Left kidney (tissue), 2 donors: ENCODE measurements around the gene MKRN3. TPM values are rescaled to one million over a fixed set of nuclear protein-coding genes. Genes with fewer than 3 reads are reported as not detected.
"Not testable (repeated sequence)": the region's sequence is repeated elsewhere in the genome, so short reads cannot be mapped to it uniquely, and the experiment has no call there.

Experiments
- DNase-seq: peaks from one replicate; pipeline ENCODE4 v3.0.0-alpha.2; 2013
- polyA plus RNA-seq: library from polyadenylated mRNA; unstranded; fragments of 120-200 nt; gene quantifications from one replicate; pipeline ENCODE4 v1.2.1, GENCODE V29; 2013; ENCODE audit not compliant: insufficient read length

The MKRN3 gene
- polyA plus RNA-seq, 1 donor: 3.8 TPM

DNA sequence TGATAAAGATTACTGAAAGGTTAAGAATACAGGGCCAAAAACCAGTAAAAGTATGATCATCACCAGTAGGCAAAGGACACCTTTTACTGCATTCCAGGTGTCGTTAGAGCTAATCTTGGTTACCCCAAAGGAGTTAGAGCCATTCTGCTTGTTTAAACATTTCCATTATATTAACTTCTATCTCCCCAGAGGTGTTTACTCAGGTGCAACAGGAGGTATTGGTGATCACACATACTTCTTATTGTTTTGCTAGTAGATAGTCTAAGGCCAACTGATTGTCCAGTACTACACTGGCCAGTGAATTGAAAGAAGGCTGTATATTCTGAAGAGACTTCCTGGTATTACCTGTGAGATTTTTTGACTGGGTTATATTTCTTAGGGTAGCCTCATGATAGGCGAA is 22.8 kb downstream of the MKRN3 start:
- no peak for DNase-seq

GRCh38 chr15:23589012-23589411 is 23.5 kb downstream of the MKRN3 start:
- DNase-seq: no peak

- no peak for DNase-seq
These were observed 28.8 kb downstream of the MKRN3 start for GRCh38 chr15:23594252-23594770.

DNA sequence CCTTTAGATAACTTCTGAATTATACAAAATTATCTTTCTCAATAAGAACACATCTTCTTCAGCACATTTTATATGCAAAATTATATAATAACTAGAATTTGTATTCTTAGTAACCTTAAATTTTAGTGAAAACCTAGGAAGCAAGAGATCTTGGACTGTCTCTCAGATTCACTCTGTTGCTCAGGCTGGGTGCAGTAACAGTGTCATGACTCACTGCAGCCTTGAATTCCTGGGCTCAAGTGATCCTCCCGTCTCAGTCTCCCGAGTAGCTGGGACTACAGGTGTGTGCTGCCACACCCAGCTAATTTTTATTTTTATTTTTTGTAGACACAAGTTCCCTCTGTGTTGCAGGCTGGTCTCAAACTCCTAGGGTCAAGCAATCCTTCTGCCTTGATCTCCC is 29.9 kb downstream of the MKRN3 start:
- DNase-seq: no peak

DNA sequence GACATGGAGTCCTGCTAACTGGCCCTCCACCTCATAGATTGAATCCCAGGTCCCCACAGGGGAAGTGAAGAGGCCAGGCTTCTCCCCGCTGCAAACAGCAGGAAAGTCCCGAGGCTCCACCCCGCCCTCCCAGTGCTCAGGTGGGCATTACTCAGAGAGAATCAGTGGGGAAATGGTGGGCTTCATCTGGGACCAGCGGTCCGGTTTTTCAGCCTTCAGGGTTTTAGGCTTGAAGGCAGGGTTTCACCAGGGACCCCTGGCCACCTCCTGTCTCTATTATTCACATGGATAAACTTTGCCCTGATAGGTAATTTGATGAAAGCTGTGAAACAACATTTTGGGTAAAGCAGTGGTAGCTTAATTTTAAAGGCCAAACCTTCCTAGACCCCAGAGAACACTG is 31.3 kb downstream of the MKRN3 start:
- DNase-seq: no peak

DNA sequence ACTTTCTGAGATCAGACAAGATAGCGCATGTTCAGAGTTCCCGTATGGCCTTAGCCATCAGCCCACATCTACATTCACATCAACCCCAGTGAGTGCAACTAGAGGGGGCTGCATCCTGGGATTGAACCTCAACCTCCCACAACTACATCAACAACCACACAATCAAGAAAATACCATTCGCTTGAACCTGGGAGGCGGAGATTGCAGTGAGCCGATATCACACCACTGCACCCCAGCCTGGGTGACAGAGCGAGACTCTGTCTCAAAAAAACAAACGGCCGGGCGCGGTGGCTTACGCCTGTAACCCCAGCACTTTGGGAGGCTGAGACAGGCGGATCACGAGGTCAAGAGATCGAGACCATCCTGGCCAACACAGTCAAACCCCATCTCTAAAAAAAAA is 31.8 kb downstream of the MKRN3 start:
- DNase-seq: not testable (repeated sequence)

GRCh38 chr15:23599053-23599452 is 33.6 kb downstream of the MKRN3 start:
- no peak for DNase-seq

- no peak for DNase-seq
These were observed 36.6 kb downstream of the MKRN3 start for GRCh38 chr15:23602124-23602523.

DNA sequence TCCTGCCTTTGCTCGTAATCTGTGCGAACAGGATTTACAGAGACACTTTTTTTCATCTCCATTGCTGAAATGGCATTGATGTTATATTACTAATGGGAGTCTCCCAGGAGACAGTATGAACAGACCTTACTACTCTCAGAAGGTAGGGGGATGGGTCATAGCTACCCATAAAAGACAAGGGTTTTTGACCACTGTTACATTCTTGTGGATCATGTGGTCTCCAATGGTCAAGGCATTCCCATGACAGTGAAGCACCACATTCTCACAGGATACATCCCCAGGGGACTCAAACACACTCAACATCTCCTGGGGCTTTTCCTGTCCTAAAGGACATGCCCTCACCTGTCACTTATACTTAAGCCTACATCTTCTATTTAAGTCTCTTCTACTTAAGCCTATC is 40.8 kb downstream of the MKRN3 start:
- DNase-seq: no peak

DNA sequence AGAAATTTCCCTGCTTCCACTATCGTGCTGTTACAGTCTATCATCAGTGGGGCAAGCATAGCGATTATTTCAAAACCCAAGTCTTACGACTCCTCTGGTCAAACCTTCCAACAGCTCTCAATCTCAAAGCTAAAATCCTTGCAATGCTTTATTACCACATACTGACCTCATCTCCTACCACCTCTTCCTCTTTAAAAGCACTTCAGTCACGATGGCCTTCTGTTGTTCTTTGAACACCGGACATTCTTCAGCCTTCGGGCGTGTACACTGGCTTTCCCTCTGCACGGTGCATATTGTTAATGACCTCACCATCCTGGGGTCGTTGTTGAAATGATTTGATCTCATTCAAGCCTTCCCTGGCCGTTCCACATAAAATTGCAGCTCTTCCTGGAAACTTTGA is 51.1 kb downstream of the MKRN3 start:
- no peak for DNase-seq

Other genes with a start within 250 kb of the MKRN3 start
- gene GOLGA6L26, start 231.5 kb upstream of the MKRN3 start, polyA plus RNA-seq: not detected
- 1.4 TPM for gene GOLGA8S, start 210.9 kb upstream of the MKRN3 start, polyA plus RNA-seq
- gene GOLGA6L2, start 118.4 kb upstream of the MKRN3 start, polyA plus RNA-seq: not detected
- 4.5 TPM for gene MAGEL2, start 82.2 kb downstream of the MKRN3 start, polyA plus RNA-seq
- gene NDN, start 121.6 kb downstream of the MKRN3 start, polyA plus RNA-seq: 70.3 TPM